GM19397 (cell line): Measurements from ENCODE around the gene CLHC1.

Source experiments
- ATAC-seq: cut with Tn5 transposase; IDR thresholded peaks from one replicate; pipeline ENCODE4 v1.9.1; 2021; ENCODE audit warnings: mild to moderate bottlenecking, moderate library complexity; ENCODE audit not compliant: unreplicated experiment

Gene CLHC1

DNA sequence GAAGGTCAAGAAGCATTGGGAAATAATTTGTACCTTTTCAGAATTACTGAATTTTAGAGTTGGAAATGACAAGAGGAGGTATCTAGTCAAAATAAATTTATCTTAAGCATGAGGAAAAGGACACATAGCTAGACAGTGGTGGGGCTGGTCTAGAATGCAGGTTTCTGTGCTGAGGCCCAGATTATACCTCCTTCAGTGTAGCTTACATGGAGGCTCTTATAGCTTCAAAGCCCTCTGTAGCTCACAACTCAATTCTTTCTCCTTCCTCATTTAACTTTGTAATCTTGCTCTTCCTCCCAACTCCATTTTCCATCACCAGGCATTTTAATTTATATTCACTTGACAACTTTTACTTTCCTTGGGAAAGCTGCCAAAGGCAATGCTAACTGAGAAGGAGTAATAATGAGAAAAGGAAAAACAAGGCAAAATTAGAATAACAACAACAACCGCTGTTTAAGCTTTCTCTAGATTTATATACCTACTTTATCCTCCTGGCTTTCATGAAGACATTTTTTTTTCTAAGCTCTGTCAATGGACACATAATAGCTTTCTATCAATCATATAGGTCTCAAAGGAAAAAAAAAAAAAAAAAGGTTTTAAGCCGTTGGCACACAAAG lies 58.5 kb downstream of the CLHC1 start:
- no peak for ATAC-seq

DNA sequence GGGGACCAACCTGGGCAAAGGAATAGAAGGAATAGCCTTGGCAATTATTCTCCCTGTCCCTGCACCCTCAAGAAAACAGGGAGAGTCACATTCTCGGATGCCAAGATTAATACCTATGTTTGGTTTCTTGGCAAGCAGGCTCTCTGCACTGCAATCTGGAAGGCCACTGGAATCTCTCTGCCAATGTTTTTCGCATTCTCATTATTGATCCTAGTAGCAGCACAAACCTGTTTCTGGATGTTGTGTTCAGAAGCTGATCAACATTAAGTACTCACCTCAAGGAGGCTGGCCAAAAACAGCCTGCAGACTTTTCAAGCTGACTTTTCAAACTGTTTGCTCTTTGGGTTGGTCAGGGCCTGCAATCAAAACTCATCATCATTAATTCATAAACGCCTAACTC lies 62.2 kb downstream of the CLHC1 start:
- no peak for ATAC-seq

- no peak for ATAC-seq
Measured at GRCh38 chr2:55169359-55169758, 62.7 kb downstream of the CLHC1 start.

DNA sequence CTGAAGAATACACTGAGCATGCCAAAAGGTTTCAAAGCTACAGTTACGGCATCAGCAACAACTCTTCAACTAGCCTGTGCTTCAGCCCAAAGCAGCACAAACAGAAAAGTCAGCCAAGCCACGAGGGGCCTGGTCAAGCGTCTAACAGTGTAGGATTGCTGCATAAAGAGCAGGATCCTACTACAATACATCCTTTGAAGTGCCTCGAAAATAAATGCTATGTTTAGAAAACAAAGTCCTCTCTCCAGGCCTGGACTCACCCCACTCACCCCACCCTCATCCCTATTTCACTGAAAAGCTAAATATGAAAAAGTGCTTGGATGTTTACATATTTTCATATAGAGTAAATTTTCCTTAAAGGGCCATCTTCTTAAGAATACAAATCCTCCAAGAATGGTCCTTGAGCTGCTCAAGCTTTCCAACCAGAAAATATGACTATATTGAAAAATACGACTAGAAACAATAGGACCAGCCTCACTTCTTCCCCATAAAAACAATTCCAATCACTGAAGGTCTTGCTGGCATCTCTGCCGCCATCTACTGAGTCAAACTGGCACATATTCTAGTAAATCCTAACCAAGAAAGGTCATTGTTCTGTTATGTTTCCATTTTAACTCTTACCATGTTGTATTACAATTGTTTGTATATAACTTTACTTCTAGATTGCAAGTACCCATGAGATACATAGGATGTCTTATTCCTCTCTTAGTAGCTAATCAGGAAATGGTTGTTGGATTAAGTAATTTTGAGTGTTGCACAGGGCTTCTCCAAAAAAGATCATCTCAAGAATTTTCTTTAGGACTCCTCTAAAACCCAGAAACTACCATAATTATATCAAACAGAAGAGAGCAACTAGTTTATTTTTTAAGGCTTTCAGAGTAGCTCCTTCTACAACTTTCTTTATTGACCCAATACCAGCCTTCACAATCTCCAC lies 63.6 kb downstream of the CLHC1 start:
- no peak for ATAC-seq

DNA sequence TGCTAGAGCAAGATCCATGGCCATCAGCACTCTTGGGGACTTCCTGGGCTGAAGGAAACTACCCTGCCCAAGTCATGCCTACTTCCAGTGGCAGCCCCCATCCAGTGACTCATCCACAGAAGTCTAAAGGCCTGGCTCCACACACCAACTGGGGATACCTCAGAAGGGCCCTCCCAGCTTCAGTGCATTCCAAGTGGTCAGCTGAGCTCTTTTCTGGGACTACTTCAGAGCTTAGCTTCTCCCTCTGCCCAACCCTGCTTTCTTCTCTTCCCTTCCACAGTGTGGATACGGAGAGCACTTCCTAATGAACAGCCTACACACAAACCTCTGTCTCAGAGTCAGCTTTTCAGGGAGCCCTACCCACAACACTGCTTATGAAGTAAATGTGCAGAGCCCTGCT lies 66.5 kb downstream of the CLHC1 start:
- no peak for ATAC-seq

DNA sequence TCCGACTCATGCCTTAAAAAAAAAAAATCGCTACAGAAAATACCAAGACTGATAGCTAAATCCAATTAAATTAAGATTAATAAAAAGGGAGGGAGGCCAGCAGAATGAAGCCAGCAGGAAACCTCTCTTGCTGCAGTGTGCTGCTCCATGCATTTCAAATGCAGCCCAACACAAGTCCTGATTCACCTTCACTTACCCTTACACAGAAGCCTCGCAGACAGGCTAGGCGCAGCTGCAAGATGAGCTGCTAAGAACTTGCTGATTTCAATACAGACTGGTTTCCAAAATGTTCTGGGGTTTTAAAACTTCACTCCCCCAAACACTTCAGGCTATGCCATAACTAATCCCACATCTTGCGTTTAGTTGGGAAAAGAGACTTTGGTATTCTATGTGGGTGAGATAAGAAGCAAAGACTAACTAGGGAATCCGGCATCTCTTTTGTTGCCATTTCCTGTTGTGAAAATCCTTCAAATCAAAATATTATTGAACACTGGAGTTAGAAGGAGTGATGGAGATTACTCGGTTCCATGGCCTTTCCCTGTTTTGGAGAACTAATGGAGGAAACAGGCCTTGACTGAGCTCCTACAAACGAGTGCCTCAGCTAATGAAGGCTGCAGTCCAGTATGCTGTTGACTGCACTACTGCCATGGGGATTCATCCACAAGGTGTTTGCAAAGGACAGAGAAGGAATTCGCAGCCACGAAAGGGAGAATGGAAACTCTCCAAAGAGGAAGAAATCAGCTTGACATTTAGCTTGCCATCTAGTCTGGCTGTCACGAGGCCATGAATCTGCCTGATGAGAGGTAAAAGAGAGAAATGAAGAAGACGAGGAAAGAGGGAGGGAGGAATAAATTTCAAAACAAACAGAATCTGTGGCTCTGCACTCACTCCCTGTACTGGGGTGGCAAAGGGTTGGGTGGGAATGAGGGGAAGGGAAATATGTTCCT lies 67.3 kb downstream of the CLHC1 start:
- no peak for ATAC-seq

- ATAC-seq = no peak
Measured at GRCh38 chr2:55163941-55164390, 68.1 kb downstream of the CLHC1 start.

DNA sequence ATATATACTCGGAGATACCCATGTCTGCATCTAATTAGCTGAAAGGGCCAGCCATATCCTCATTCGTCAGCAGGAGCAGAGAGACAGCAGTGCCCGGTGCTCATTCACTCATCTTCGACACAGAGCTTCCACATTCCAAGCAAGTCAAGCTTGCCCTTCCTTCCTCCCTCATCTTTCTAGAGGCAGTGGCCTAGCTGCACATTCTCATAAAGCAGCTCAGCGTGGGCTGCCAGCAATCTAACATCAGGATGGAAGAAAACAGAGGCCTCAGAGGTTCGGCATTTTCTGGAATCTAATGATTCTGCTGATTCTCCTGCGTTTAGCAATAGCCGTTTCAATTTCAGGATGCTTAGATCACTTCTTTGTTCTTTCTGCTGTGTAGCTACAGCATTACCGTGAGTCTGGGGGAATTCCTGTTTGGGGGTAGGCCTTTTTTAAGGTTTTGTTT lies 68.8 kb downstream of the CLHC1 start:
- no peak for ATAC-seq

DNA sequence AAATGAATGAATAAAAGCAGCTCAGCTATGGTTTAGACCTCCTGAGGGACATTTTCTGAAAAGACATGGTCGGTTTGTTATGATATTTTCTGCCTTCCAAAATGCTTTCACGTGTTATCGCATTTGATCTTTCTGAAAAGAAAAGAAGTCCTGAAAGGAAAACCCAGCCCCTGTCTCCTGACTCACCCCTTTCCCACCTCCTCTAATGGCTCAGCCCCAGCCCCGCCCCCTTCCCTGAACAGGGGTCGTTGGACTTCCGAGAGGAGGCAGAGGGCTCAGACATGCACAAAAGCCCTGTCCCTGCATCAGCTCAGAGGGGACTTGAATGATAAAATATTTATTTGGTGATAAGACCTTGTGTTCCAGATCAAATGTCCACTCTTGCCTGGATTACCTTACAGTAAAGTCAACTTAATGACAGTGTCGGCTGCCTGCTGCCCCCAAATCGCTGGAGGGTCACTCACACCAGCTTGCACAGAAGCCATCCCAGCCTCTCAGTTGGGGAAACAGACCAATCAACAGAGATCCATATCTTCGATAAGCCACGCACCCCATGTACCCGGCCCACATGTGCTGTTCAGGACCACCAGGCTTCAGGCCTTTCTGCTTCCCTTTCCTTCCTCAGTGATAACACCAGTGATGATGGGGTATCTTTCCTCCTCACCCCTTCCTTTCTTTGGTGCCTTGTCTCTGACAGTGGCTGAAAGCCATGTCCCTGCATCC lies 69.6 kb downstream of the CLHC1 start:
- ATAC-seq = no peak

- ATAC-seq = no peak
Measured at GRCh38 chr2:55161295-55162210, 70.5 kb downstream of the CLHC1 start.

DNA sequence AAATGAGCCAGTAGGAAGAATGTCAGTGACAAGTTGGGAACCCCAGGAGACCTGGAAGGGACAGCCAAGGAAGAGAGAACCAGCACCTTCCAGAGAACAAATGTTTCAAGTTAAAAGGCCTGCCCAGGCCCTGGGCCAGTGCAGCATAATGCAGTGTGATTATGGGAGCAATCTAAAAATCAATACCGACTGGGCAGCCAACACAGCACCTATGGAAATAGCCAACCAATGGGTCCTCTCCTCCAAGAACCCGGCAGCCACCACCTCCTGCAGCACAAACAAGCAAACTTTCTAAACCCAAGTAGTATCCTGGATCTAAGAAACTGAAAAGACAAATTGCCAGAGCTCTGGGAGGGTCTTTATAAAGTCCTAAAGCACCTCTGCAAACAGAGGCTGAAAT lies 71.7 kb downstream of the CLHC1 start:
- no peak for ATAC-seq

- no peak for ATAC-seq
Measured at GRCh38 chr2:55159752-55160151, 72.3 kb downstream of the CLHC1 start.

DNA sequence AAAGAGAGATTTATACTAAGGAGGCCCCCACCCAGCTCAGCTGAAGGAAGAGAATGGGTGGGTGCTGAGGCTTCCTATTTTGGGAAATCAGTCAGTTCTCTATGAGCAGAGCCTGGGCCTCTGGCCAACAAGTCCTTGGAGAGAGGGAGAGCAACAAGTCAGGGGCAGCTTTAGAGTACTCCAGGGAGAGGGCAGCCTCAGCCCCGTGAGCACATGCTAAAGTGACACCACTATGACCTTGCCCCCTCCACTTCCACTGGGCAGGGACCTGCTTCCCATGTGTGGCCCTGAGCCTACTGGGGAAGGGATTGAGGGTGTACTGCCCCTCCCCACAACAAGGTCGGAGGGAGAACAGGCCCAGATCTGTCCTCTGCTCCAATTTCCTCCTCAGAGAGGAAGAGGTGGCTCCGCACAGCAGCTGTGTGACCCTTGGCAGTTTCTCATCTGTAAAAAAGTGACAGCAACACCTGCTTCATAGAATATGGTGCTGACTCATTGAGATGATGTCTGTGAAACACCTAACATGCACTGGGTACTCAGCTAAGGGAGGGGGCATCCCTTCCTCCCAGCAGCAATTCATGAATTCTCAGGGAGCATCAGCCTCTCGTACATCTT lies 72.9 kb downstream of the CLHC1 start:
- ATAC-seq = peak; percentile 66

GRCh38 chr2:55158111-55158814 lies 73.8 kb downstream of the CLHC1 start:
- ATAC-seq = no peak

DNA sequence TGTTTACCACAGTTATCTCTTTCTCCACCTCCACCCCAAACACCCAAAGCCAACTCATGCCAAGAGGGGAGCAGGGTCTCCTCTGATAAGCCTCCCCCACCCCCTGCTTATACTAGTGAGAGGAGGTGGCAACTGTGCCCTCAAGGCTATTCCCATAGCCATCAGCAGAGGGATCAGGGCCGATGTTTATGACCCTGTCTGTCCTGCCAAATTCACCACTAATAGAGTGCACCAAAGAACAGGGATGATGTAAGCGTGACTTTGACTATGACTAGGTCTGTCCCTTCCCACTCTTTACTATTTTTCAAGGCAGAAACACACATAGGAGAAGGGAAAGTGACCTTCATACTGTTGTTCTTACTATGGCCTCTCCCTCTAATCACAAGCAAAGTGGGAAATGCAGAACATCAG lies 74.6 kb downstream of the CLHC1 start:
- no peak for ATAC-seq

DNA sequence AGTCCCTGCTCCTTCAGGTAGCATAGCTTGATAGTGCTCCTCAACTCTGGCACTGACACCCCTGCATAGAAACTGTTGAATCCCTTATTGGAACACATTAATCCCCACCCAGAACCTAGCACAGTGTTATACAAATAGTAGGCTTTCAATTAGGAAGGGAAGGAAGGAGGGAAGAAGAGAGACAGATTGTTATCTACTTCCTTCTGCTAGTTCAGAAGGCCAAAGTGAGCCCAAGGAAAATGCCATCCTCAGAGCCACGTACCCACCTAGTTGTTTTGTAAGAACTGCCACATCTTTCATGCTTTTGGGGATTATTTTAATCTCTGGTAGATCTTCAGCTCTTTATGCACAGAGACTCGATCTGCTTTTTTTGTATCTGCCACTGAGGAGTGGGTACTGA lies 75.1 kb downstream of the CLHC1 start:
- no peak for ATAC-seq

DNA sequence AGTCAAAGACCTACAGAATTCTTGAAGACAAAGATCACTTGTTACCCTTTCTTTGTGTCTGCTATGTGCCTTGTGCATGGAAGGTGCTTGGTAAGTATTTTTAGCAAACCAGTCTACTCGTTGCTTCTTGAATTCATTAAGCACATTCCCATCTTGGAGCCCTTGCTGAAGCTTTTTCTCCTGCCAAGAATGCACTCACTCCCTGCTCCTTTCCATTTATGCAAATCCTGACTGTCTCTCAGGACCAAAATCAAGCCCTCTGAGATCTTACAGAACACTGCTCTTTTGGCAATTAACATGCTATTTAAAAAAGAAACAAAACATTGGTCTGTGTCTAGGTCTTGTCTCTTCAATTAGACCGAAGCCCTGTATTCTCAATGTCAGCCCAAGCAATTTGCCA lies 75.8 kb downstream of the CLHC1 start:
- ATAC-seq = no peak

GRCh38 chr2:55155764-55156281 lies 76.3 kb downstream of the CLHC1 start:
- ATAC-seq = no peak
